ENCODE measurements around the gene CUL4B. TPM values are rescaled to one million over a fixed set of nuclear protein-coding genes. Genes with fewer than 3 reads are reported as not detected.
A peak's percentile ranks its signal among the peaks of the same experiment; 100 is the strongest.

The CUL4B gene
- total and polyA plus RNA-seq, 4 experiments from 2014 or later, result 24.3 to 61.0 (median 39.9) TPM

- no peaks in the 10 kb centered on the region for H3K27me3 ChIP-seq (ENCODE audit: insufficient read depth, low read length)
- no peaks in the 10 kb centered on the region for H3K9me3 ChIP-seq (ENCODE audit: control insufficient read depth in 1 of 2, low read length in 2 of 2)
- Mint-ChIP-seq H3K36me3 (peaks cover 15 to 29% of the 10 kb centered on the region in 2 donors), H3K9me3 (peaks cover 0 to 6% (median 0%) of the 10 kb centered on the region in 8 donors), H3K27me3 (no peaks in the 10 kb centered on the region), H3K4me3 (no peak overlapping the region), H3K27ac (no peak overlapping the region), H3K4me1 (no peaks in the 10 kb centered on the region)
- DNase-seq, result no peak
- POLR2A ChIA-PET (ENCODE audit: partially characterized antibody), result no interaction called here
- H3K4me3 ChIP-seq (ENCODE audit: low read length in 2 of 2), result no peak overlapping the region
- intact Hi-C loops (cut with micrococcal nuclease), result no loop called here
- no peak overlapping the region for H3K27ac ChIP-seq (ENCODE audit: low read depth, low read length)
- no peaks in the 10 kb centered on the region for H3K36me3 ChIP-seq (ENCODE audit: insufficient read depth, low read length)
- H3K4me1 ChIP-seq (ENCODE audit: insufficient read depth, low read length), result no peaks in the 10 kb centered on the region
- CTCF ChIA-PET (ENCODE audit: partially characterized antibody), result no interaction called here
Observed at GRCh38 chrX:120522820-120523219, 37.9 kb downstream of the CUL4B start.

GRCh38 chrX:120517936-120518335 lies 42.8 kb downstream of the CUL4B start:
- Histone ChIP-seq H3K4me3 (ENCODE audit: low read length in 2 of 2) (no peak overlapping the region), H3K36me3 (ENCODE audit: insufficient read depth, low read length) (no peaks in the 10 kb centered on the region), H3K27me3 (ENCODE audit: insufficient read depth, low read length) (no peaks in the 10 kb centered on the region), H3K9me3 (ENCODE audit: control insufficient read depth in 1 of 2, low read length in 2 of 2) (no peaks in the 10 kb centered on the region), H3K27ac (ENCODE audit: low read depth, low read length) (no peak overlapping the region), H3K4me1 (ENCODE audit: insufficient read depth, low read length) (no peaks in the 10 kb centered on the region)
- H3K36me3 Mint-ChIP-seq, result peaks cover 5 to 16% of the 10 kb centered on the region in 2 donors
- H3K27me3 Mint-ChIP-seq, result no peaks in the 10 kb centered on the region
- peaks cover 0 to 5% (median 0%) of the 10 kb centered on the region in 8 donors for H3K9me3 Mint-ChIP-seq
- H3K4me1 Mint-ChIP-seq, result peaks cover 0 to 2% (median 0%) of the 10 kb centered on the region in 4 donors
- intact Hi-C loops (cut with micrococcal nuclease), result no loop called here
- ChIA-PET CTCF (ENCODE audit: partially characterized antibody) (no interaction called here), POLR2A (ENCODE audit: partially characterized antibody) (no interaction called here)
- no peak for DNase-seq
- H3K27ac Mint-ChIP-seq, result no peak overlapping the region
- H3K4me3 Mint-ChIP-seq, result no peak overlapping the region

- no peaks in the 10 kb centered on the region for H3K9me3 Mint-ChIP-seq
- Histone ChIP-seq H3K27ac (ENCODE audit: low read depth, low read length) (no peak overlapping the region), H3K36me3 (ENCODE audit: insufficient read depth, low read length) (no peaks in the 10 kb centered on the region), H3K4me1 (ENCODE audit: insufficient read depth, low read length) (no peaks in the 10 kb centered on the region), H3K27me3 (ENCODE audit: insufficient read depth, low read length) (no peaks in the 10 kb centered on the region), H3K9me3 (ENCODE audit: control insufficient read depth in 1 of 2, low read length in 2 of 2) (no peaks in the 10 kb centered on the region), H3K4me3 (ENCODE audit: low read length in 2 of 2) (no peak overlapping the region)
- no peak for DNase-seq
- ChIA-PET CTCF (ENCODE audit: partially characterized antibody) (interaction anchor here (0.6 kb wide), 1 partner anchor 148 kb away, joined by 3 read pairs; no protein-coding TSS in a partner anchor), POLR2A (ENCODE audit: partially characterized antibody) (no interaction called here)
- H3K27ac Mint-ChIP-seq, result peak overlapping the region in 1 of 7 donors; percentile 79
- peaks cover 0 to 11% of the 10 kb centered on the region in 2 donors for H3K36me3 Mint-ChIP-seq
- H3K4me1 Mint-ChIP-seq, result peaks cover 0 to 2% (median 0%) of the 10 kb centered on the region in 4 donors
- H3K4me3 Mint-ChIP-seq, result no peak overlapping the region
- no peaks in the 10 kb centered on the region for H3K27me3 Mint-ChIP-seq
- intact Hi-C loops (cut with micrococcal nuclease), result no loop called here
Observed at GRCh38 chrX:120514236-120514635, 46.5 kb downstream of the CUL4B start.

- intact Hi-C loops (cut with micrococcal nuclease), result no loop called here
- Histone ChIP-seq H3K36me3 (ENCODE audit: insufficient read depth, low read length) (no peaks in the 10 kb centered on the region), H3K27me3 (ENCODE audit: insufficient read depth, low read length) (no peaks in the 10 kb centered on the region), H3K4me3 (ENCODE audit: low read length in 2 of 2) (no peak overlapping the region), H3K9me3 (ENCODE audit: control insufficient read depth in 1 of 2, low read length in 2 of 2) (no peaks in the 10 kb centered on the region), H3K4me1 (ENCODE audit: insufficient read depth, low read length) (no peaks in the 10 kb centered on the region), H3K27ac (ENCODE audit: low read depth, low read length) (no peak overlapping the region)
- H3K9me3 Mint-ChIP-seq, result no peaks in the 10 kb centered on the region
- no peak for DNase-seq
- H3K36me3 Mint-ChIP-seq, result peaks cover 0 to 5% of the 10 kb centered on the region in 2 donors
- ChIA-PET CTCF (ENCODE audit: partially characterized antibody) (no interaction called here), POLR2A (ENCODE audit: partially characterized antibody) (no interaction called here)
- H3K4me1 Mint-ChIP-seq, result peaks cover 0 to 2% (median 0%) of the 10 kb centered on the region in 4 donors
- no peaks in the 10 kb centered on the region for H3K27me3 Mint-ChIP-seq
- no peak overlapping the region for H3K27ac Mint-ChIP-seq
- no peak overlapping the region for H3K4me3 Mint-ChIP-seq
Observed at GRCh38 chrX:120512627-120513026, 48.1 kb downstream of the CUL4B start.

GRCh38 chrX:120512222-120512621 lies 48.5 kb downstream of the CUL4B start:
- H3K4me3 ChIP-seq (ENCODE audit: low read length in 2 of 2), result no peak overlapping the region
- no peak for DNase-seq
- no peaks in the 10 kb centered on the region for H3K36me3 ChIP-seq (ENCODE audit: insufficient read depth, low read length)
- H3K4me1 ChIP-seq (ENCODE audit: insufficient read depth, low read length), result no peaks in the 10 kb centered on the region
- no peak overlapping the region for H3K4me3 Mint-ChIP-seq
- POLR2A ChIA-PET (ENCODE audit: partially characterized antibody), result no interaction called here
- H3K27me3 Mint-ChIP-seq, result no peaks in the 10 kb centered on the region
- H3K27me3 ChIP-seq (ENCODE audit: insufficient read depth, low read length), result no peaks in the 10 kb centered on the region
- CTCF ChIA-PET (ENCODE audit: partially characterized antibody), result no interaction called here
- peaks cover 0 to 2% (median 0%) of the 10 kb centered on the region in 4 donors for H3K4me1 Mint-ChIP-seq
- no peak overlapping the region for H3K27ac Mint-ChIP-seq
- intact Hi-C loops (cut with micrococcal nuclease), result no loop called here
- peaks cover 0 to 4% of the 10 kb centered on the region in 2 donors for H3K36me3 Mint-ChIP-seq
- H3K9me3 ChIP-seq (ENCODE audit: control insufficient read depth in 1 of 2, low read length in 2 of 2), result no peaks in the 10 kb centered on the region
- H3K9me3 Mint-ChIP-seq, result no peaks in the 10 kb centered on the region
- no peak overlapping the region for H3K27ac ChIP-seq (ENCODE audit: low read depth, low read length)

- Mint-ChIP-seq H3K4me1 (no peaks in the 10 kb centered on the region), H3K4me3 (no peak overlapping the region), H3K27ac (no peak overlapping the region), H3K27me3 (peaks cover 0 to 2% of the 10 kb centered on the region in 2 donors), H3K9me3 (no peaks in the 10 kb centered on the region), H3K36me3 (no peaks in the 10 kb centered on the region)
- no peak overlapping the region for H3K27ac ChIP-seq (ENCODE audit: low read depth, low read length)
- intact Hi-C loops (cut with micrococcal nuclease), result no loop called here
- no peaks in the 10 kb centered on the region for H3K36me3 ChIP-seq (ENCODE audit: insufficient read depth, low read length)
- POLR2A ChIA-PET (ENCODE audit: partially characterized antibody), result no interaction called here
- no peaks in the 10 kb centered on the region for H3K9me3 ChIP-seq (ENCODE audit: control insufficient read depth in 1 of 2, low read length in 2 of 2)
- CTCF ChIA-PET (ENCODE audit: partially characterized antibody), result interaction anchor here (1.0 kb wide), 1 partner anchor 159 kb away, joined by 3 read pairs; no protein-coding TSS in a partner anchor
- H3K4me1 ChIP-seq (ENCODE audit: insufficient read depth, low read length), result no peaks in the 10 kb centered on the region
- no peak for DNase-seq
- no peaks in the 10 kb centered on the region for H3K27me3 ChIP-seq (ENCODE audit: insufficient read depth, low read length)
- H3K4me3 ChIP-seq (ENCODE audit: low read length in 2 of 2), result no peak overlapping the region
Observed at GRCh38 chrX:120504569-120504968, 56.2 kb downstream of the CUL4B start.

GRCh38 chrX:120499301-120500072 lies 61.3 kb downstream of the CUL4B start:
- Mint-ChIP-seq H3K27ac (no peak overlapping the region), H3K4me3 (no peak overlapping the region), H3K27me3 (no peaks in the 10 kb centered on the region), H3K9me3 (no peaks in the 10 kb centered on the region), H3K4me1 (peaks cover 4 to 10% (median 5%) of the 10 kb centered on the region in 4 donors), H3K36me3 (no peaks in the 10 kb centered on the region)
- POLR2A ChIA-PET (ENCODE audit: partially characterized antibody), result no interaction called here
- H3K4me1 ChIP-seq (ENCODE audit: insufficient read depth, low read length), result peaks cover 3% of the 10 kb centered on the region
- H3K27me3 ChIP-seq (ENCODE audit: insufficient read depth, low read length), result no peaks in the 10 kb centered on the region
- DNase-seq, result no peak
- H3K27ac ChIP-seq (ENCODE audit: low read depth, low read length), result no peak overlapping the region
- no peaks in the 10 kb centered on the region for H3K36me3 ChIP-seq (ENCODE audit: insufficient read depth, low read length)
- H3K4me3 ChIP-seq (ENCODE audit: low read length in 2 of 2), result no peak overlapping the region
- CTCF ChIA-PET (ENCODE audit: partially characterized antibody), result interaction anchor here (0.7 to 2.7 kb wide), 3 partner anchors 11 to 165 kb away, joined by 3 to 25 read pairs (median 3); no protein-coding TSS in a partner anchor
- no peaks in the 10 kb centered on the region for H3K9me3 ChIP-seq (ENCODE audit: control insufficient read depth in 1 of 2, low read length in 2 of 2)
- intact Hi-C loops (cut with micrococcal nuclease), result loop anchor here (5.0 kb wide), 1 partner anchor 1078 kb away; no protein-coding TSS in a partner anchor

Data from CD4-positive, alpha-beta memory T cell (primary cell).